Measurements from ENCODE around the gene INCA1. TPM values are rescaled to one million over a fixed set of nuclear protein-coding genes. Genes with fewer than 3 reads are reported as not detected.

INCA1 gene, protein sequence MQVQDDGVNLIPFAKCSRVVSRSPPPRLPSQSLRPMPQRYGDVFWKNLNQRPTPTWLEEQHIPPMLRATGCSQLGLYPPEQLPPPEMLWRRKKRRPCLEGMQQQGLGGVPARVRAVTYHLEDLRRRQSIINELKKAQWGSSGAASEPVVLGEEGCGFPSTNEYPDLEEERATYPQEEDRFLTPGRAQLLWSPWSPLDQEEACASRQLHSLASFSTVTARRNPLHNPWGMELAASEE
- total RNA-seq: under 1 TPM; 0.21 to 0.54 TPM

DNA sequence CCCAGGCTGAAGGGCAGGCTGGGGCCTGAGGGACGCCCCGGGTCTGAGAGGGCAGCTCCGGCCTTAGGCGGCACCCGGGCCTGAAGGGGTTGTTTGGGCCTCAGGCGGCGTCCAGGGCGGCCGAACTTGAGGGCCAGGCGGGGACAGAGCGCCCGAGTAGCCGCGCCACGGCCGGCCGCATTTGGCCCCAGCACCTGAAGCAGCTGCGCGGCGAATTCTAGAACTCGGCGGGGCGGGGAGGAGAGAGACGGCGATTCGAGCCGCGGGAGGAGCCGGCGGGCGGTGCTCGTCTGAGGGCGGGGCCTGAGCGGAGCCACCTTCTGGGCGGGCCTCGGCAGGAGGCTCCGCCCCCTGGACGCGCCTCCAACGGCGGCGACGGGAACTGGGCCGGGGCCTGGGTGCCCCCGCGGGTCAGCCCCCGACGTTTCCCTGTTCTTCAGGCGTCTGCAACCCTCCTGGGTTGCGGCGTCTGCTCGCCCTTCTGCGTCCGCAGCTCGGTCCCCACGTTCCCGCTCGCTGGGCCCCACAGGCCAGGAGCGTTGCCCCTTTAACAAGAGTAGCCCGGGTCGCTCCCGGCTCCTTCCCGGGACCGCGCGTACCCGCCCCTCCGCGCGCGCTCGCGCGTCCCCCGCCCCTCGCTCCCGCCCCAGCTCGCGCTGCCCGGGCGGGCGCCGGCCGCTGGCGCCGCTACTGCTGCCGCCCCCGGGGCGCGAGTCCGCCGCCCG is at the start of gene INCA1, which contains the start of gene KIF1C:
Gene INCA1, minus strand, starts transcription at position 221 of the 725 bp plus-strand sequence. CDS start 3,085 bp downstream, outside the sequence.
Gene KIF1C, plus strand, starts transcription at position 649 of the 725 bp plus-strand sequence. CDS start 2,297 bp downstream, outside the sequence.
- Mint-ChIP-seq H3K4me1 (ENCODE audit: low read depth) (peaks cover 18% of the 10 kb centered on the region), H3K27me3 (ENCODE audit: low read depth) (no peaks in the 10 kb centered on the region), H3K4me3 (peak within 1 kb of the TSS; percentile 83), H3K27ac (peak within 1 kb of the TSS; percentile 53), H3K9me3 (no peaks in the 10 kb centered on the region), H3K36me3 (ENCODE audit: low read depth) (peaks cover 7% of the 10 kb centered on the region)
- intact Hi-C loops (cut with micrococcal nuclease): loop anchor here (1.0 to 5.0 kb wide), 5 partner anchors 30 to 115 kb away; partner anchors contain the start of genes PFN1, RNF167, SLC25A11 and SPAG7
- CTCF ChIA-PET: interaction anchor here (1.2 to 1.9 kb wide), 2 partner anchors 11 to 88 kb away, joined by 5 to 6 read pairs; partner anchors contain the start of gene CAMTA2
- DNase-seq: peak; percentile 93

- intact Hi-C loops (cut with micrococcal nuclease): no loop called here
- Mint-ChIP-seq H3K27ac (no peak overlapping the region), H3K4me3 (no peak overlapping the region)
Observed at GRCh38 chr17:5045496-5045895, 48.2 kb upstream of the INCA1 start.

DNA sequence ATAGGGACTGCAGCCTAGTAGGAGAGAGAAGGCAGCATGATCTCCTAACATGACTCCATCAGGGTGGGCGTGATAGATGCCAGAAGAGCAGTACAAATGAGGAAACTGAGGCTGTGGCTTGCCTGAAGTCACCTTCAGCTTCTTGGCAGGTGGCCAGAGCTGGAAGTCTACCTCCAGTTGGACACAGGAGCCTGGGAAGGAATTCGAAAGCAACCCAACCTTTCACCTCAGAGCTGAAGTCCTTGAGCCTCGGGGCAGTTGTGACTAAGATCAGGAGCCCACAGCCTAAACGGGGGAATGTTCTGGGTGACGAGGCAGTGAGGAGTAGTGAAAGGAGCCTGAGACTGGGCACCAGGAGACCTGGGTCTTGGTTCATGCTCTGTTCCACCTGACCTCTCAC is 47.3 kb upstream of the INCA1 start:
- H3K4me1 Mint-ChIP-seq (ENCODE audit: low read depth): peaks cover 54% of the 10 kb centered on the region
- CTCF ChIA-PET: interaction anchor here (0.5 to 3.3 kb wide), 2 partner anchors 17 to 18 kb away, joined by 4 to 14 read pairs; no protein-coding TSS in a partner anchor
- H3K36me3 Mint-ChIP-seq (ENCODE audit: low read depth): no peaks in the 10 kb centered on the region
- H3K4me3 Mint-ChIP-seq: no peak overlapping the region
- no peaks in the 10 kb centered on the region for H3K9me3 Mint-ChIP-seq
- intact Hi-C loops (cut with micrococcal nuclease): no loop called here
- no peaks in the 10 kb centered on the region for H3K27me3 Mint-ChIP-seq (ENCODE audit: low read depth)
- H3K27ac Mint-ChIP-seq: no peak overlapping the region
- DNase-seq: no peak

More at GRCh38 chr17:5045496-5045895, 48.2 kb upstream of the INCA1 start:
- Mint-ChIP-seq H3K36me3 (ENCODE audit: low read depth) (no peaks in the 10 kb centered on the region), H3K27me3 (ENCODE audit: low read depth) (no peaks in the 10 kb centered on the region), H3K9me3 (no peaks in the 10 kb centered on the region), H3K4me1 (ENCODE audit: low read depth) (peaks cover 57% of the 10 kb centered on the region)
- CTCF ChIA-PET: interaction anchor here (0.6 to 3.3 kb wide), 5 partner anchors 9 to 87 kb away, joined by 3 to 14 read pairs (median 3); no protein-coding TSS in a partner anchor
- no peak for DNase-seq

DNA sequence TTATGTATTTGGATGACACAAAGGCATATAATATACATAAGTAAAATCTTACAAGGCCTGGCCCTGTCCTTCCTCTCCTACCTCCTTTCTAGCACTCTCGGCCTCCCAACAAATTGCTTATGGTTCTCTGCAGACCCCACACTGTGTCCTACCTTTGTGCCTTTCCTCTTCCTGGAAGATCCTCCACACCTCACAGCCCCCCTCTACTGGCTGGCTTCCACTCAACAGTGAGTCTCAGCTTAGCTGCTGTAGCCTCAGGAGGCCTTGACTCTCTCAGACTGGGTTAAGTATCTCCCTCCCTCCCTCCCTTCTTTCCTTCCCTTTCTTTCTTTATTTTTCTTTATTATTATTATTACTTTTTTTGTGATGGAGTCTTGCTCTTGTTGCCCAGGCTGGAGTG is 46.2 kb upstream of the INCA1 start:
- no peak overlapping the region for H3K4me3 Mint-ChIP-seq
- H3K27me3 Mint-ChIP-seq (ENCODE audit: low read depth): no peaks in the 10 kb centered on the region
- intact Hi-C loops (cut with micrococcal nuclease): no loop called here
- no peaks in the 10 kb centered on the region for H3K36me3 Mint-ChIP-seq (ENCODE audit: low read depth)
- no peak overlapping the region for H3K27ac Mint-ChIP-seq
- no peak for DNase-seq
- no peaks in the 10 kb centered on the region for H3K9me3 Mint-ChIP-seq
- H3K4me1 Mint-ChIP-seq (ENCODE audit: low read depth): peaks cover 44% of the 10 kb centered on the region
- CTCF ChIA-PET: no interaction called here

- Mint-ChIP-seq H3K4me3 (peak overlapping the region; percentile 77), H3K9me3 (no peaks in the 10 kb centered on the region), H3K27me3 (ENCODE audit: low read depth) (no peaks in the 10 kb centered on the region), H3K4me1 (ENCODE audit: low read depth) (peaks cover 34% of the 10 kb centered on the region), H3K27ac (peak overlapping the region; percentile 86), H3K36me3 (ENCODE audit: low read depth) (no peaks in the 10 kb centered on the region)
- intact Hi-C loops (cut with micrococcal nuclease): loop anchor here (1.0 kb wide), 1 partner anchor 11 kb away; no protein-coding TSS in a partner anchor
- DNase-seq: peak; percentile 49
- CTCF ChIA-PET: interaction anchor here (0.7 to 1.1 kb wide), 3 partner anchors 11 to 19 kb away, joined by 3 to 6 read pairs (median 4); no protein-coding TSS in a partner anchor
Observed at GRCh38 chr17:5042157-5043022, 45.1 kb upstream of the INCA1 start.

GRCh38 chr17:5035315-5035714 is 38.0 kb upstream of the INCA1 start, which contains the start of gene SLC52A1:
TSS of gene SLC52A1 (minus strand) at chr17:5035426. CDS start at chr17:5034606, 820 bp downstream.
- H3K4me3 Mint-ChIP-seq: no peak within 1 kb of the TSS

DNA sequence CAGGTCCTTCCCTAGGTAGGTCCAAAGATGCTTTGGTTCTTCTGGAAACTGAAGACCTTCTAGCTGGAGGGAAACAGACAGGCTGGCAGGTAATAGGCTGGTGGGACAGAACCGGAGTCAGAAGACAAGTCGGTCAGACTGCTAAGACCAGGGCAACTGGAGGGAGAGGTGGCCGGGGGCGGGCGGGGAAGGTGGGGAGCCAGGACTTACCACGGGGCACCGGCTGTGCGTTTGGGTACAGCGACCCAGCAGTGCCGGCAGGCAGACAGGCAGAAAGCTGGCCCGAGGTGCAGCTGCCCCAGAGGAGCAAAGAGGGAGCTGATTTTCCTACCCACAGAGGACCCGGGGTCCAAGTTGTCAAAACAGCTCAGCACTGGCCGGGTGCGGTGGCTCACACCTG is 37.3 kb upstream of the INCA1 start:
- Mint-ChIP-seq H3K36me3 (ENCODE audit: low read depth) (no peaks in the 10 kb centered on the region), H3K27me3 (ENCODE audit: low read depth) (peaks cover 2% of the 10 kb centered on the region), H3K9me3 (no peaks in the 10 kb centered on the region), H3K4me1 (ENCODE audit: low read depth) (peaks cover 14% of the 10 kb centered on the region), H3K27ac (no peak overlapping the region), H3K4me3 (no peak overlapping the region)
- CTCF ChIA-PET: interaction anchor here (0.6 to 3.1 kb wide), 2 partner anchors 27 to 33 kb away, joined by 4 to 17 read pairs; no protein-coding TSS in a partner anchor
- intact Hi-C loops (cut with micrococcal nuclease): no loop called here
- DNase-seq: no peak

More at GRCh38 chr17:5035315-5035714, 38.0 kb upstream of the INCA1 start, which contains the start of gene SLC52A1:
- CTCF ChIA-PET: interaction anchor here (3.1 kb wide), 1 partner anchor 26 kb away, joined by 17 read pairs; no protein-coding TSS in a partner anchor
- Mint-ChIP-seq H3K36me3 (ENCODE audit: low read depth) (no peaks in the 10 kb centered on the region), H3K27ac (no peak within 1 kb of the TSS), H3K4me1 (ENCODE audit: low read depth) (peaks cover 14% of the 10 kb centered on the region), H3K27me3 (ENCODE audit: low read depth) (peaks cover 2% of the 10 kb centered on the region), H3K9me3 (no peaks in the 10 kb centered on the region)
- intact Hi-C loops (cut with micrococcal nuclease): no loop called here
- no peak for DNase-seq

DNA sequence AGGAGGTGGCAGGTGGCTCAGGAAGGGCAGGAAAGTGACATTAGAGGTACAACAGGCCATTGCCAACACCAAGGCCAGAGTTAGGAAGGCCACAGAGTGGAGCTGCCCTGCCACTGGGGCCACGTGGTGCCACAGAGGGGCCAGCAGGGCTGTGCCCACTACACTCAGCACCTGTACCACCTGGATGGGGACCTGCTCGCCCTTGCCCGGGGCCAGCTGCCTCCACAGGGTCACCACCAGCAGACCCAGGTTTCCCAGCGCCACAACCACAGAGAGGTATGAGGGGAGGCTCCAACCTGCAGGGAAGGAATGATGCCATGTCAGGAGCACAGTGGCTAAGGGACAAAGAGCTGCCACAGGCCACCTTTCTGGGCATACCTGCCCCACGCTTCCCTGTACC is 36.7 kb upstream of the INCA1 start:
- intact Hi-C loops (cut with micrococcal nuclease): no loop called here
- Mint-ChIP-seq H3K4me3 (no peak overlapping the region), H3K9me3 (no peaks in the 10 kb centered on the region), H3K36me3 (ENCODE audit: low read depth) (no peaks in the 10 kb centered on the region), H3K27ac (no peak overlapping the region), H3K4me1 (ENCODE audit: low read depth) (peaks cover 14% of the 10 kb centered on the region), H3K27me3 (ENCODE audit: low read depth) (peaks cover 2% of the 10 kb centered on the region)
- no peak for DNase-seq
- CTCF ChIA-PET: interaction anchor here (0.6 to 3.1 kb wide), 2 partner anchors 28 to 34 kb away, joined by 4 to 17 read pairs; no protein-coding TSS in a partner anchor

DNA sequence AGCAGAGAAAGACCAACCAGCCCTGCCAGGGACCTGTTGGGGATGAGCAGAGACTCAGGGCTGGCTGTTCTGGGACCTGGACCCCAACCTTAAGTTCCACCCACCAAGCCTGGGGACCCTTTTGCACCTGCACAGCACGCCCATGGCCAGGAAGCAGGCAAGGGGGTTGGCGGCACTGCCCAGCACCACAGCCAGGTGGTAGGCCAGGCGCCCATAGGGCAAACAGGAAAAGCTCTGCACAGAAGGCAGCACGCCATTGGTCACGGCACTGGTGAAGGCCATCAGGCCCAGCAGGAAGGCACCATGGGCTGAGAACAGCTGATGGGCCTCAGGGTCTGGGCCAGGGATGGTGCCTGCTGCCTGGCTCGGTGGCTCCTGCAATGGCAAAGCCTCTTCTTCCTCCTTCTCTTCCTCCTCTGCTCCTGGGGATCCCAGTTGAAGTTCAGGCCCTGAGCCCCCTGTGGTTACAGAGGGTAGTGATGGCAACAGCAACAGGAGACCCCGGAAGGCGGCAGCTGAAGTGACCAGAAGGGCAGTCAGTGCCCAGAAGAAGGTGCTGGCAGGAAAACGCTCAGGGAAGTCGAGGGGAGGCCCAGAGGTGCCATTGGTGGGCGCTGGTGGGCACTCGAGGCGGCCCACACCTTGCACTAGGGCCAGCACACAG is 36.2 kb upstream of the INCA1 start:
- Mint-ChIP-seq H3K4me1 (ENCODE audit: low read depth) (peaks cover 14% of the 10 kb centered on the region), H3K27ac (no peak overlapping the region), H3K9me3 (no peaks in the 10 kb centered on the region), H3K4me3 (no peak overlapping the region), H3K36me3 (ENCODE audit: low read depth) (no peaks in the 10 kb centered on the region), H3K27me3 (ENCODE audit: low read depth) (peaks cover 2% of the 10 kb centered on the region)
- intact Hi-C loops (cut with micrococcal nuclease): no loop called here
- DNase-seq: no peak
- CTCF ChIA-PET: interaction anchor here (5.6 kb wide), 1 partner anchor 29 kb away, joined by 58 read pairs; no protein-coding TSS in a partner anchor

DNA sequence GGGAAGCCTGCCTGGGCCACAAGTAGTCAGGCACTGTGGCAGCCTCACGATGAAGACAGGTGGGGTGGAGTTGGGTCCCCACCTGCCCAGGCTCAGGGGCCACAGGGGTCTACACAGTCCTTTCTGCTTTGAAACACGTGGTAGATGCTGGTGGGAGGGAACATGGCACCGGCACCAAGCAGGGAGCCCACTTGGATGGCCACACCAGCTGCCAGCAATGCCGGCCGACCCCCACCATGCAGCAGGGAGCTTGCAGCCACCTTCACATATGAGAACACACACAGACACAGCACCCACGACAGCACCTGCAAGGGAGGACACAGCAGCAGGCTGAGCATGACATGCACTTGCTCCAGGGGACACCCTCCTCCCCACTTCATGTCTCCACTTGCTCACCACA is 35.5 kb upstream of the INCA1 start:
- Mint-ChIP-seq H3K9me3 (no peaks in the 10 kb centered on the region), H3K4me1 (ENCODE audit: low read depth) (peaks cover 14% of the 10 kb centered on the region), H3K27me3 (ENCODE audit: low read depth) (peaks cover 2% of the 10 kb centered on the region), H3K36me3 (ENCODE audit: low read depth) (no peaks in the 10 kb centered on the region), H3K27ac (no peak overlapping the region), H3K4me3 (no peak overlapping the region)
- CTCF ChIA-PET: interaction anchor here (2.0 to 5.6 kb wide), 2 partner anchors 9 to 30 kb away, joined by 6 to 58 read pairs; no protein-coding TSS in a partner anchor
- DNase-seq: no peak
- intact Hi-C loops (cut with micrococcal nuclease): no loop called here
